Amygdala (tissue), 56 donors: ENCODE measurements around the gene NSMCE1.

Source experiments
- DNase-seq, 56 donors: peaks; one replicate each; lab custom pipeline; 2025; lab: John Stamatoyannopoulos, UW

Gene NSMCE1

GRCh38 chr16:27232901-27233625, 35.5 kb downstream of the NSMCE1 start:
- no peak for DNase-seq

- peak in 24 of 56 donors; percentile 10 to 74 (median 36) for DNase-seq
These were observed 36.3 kb downstream of the NSMCE1 start for GRCh38 chr16:27232061-27232900.

DNA sequence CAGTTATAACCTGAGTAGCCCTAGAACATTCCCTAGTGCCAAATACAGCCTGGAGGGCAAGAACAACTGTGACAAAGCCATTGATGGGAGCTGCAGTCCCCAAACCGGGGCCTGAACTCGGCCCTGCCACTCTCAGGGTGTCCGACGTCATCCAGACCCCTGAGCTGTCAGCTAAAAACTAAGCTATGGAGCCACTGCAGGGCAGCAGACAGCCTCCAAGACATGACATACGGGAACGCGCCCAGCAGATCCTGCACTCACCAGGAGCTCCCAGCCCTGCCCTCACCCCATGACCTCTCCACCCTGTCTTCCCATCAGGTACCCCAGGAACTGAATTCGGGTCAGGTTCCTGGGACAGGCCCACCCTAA, 36.9 kb downstream of the NSMCE1 start:
- no peak for DNase-seq

DNA sequence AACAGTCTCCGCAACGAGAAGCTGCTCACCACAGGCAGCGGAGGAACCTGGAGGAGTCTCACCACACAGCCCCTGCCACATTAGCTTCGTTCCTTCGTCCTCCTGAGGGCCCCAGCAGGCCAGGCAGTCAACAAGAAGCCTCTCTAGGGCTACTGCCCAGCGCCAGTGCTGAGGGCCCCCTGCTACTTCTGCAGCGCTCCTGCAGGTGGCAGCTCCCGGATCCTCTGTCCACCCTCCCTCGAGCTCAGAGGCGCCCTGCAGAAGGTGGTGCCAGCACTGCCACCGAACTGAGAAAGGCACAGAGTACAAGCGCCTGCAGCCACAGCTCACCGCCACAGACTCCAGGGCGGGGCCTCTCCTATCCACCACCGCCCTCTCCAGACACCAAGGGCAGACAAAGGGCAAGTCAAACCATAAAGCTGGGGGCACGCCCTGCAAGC, 38.0 kb downstream of the NSMCE1 start:
- DNase-seq: no peak

DNA sequence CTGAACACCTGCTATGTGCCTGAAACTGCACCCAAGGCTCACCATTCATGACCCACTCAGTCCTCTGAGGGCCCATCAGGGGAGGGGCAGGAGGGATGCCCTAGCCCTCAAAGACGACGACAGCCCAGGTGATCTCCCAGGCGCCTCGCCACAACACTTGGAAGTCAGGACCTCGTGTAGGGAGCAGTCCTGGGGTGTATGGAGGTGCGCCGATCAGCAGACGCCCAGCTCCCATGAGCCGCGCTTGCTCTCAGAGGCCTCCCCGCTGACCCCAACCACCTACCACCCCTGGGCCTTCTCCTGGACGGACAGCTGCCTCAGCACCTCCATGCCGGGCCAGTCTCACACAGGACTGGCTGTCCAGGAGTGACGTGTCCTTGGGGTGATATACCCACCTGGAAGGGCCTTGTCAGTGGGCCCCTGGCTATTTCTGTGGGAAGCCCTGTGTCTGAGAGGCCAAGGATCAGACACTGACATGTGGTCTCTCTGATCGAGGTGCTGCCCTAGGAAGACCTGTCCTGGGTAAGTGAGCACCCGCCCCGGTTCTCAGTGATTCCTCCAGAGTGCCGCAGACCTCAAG, 38.6 kb downstream of the NSMCE1 start:
- no peak for DNase-seq

GRCh38 chr16:27228621-27229501, 39.7 kb downstream of the NSMCE1 start:
- DNase-seq: no peak

DNA sequence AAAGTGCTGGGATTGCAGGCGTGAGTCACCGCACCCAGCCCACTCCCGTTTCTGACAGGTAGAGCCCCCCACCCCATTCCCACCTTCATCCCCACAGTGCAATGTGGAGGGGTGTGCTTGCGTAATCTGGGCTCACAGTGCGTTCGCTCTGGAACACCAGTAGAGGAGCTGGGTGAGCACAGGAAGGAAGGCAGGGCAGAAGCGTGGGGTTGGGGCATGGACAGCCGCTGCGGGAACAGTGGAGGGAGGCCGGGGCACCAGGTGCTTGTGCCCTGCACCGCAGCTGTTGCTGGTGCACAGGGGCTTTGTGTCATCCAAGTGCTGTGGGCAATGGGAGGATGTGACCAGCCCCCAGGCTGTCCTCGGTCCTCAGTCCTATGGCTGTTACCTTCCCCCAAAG, 40.5 kb downstream of the NSMCE1 start:
- no peak for DNase-seq

- no peak for DNase-seq
These were observed 41.4 kb downstream of the NSMCE1 start for GRCh38 chr16:27226976-27227705.

DNA sequence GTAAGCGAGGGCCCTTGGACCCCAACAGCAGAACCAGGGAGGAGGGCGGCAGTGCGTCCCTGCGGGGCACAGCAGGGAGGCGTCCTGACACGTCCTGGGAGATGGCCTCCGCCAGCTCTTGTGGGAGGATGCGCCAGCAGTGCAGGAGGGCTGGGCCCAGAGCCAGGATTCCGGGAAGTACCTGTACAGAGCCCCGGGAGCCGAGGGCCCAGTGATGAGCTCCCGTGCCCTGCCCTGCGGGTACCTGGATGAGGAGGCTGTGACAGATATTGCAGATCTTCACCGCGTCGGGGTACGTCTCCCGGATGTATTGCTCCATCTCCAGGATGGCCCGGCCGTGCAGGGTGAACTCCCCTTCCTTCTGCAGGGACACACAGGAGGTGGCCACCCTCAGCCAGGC, 42.1 kb downstream of the NSMCE1 start:
- DNase-seq: no peak

GRCh38 chr16:27225536-27226360, 42.8 kb downstream of the NSMCE1 start:
- no peak for DNase-seq

DNA sequence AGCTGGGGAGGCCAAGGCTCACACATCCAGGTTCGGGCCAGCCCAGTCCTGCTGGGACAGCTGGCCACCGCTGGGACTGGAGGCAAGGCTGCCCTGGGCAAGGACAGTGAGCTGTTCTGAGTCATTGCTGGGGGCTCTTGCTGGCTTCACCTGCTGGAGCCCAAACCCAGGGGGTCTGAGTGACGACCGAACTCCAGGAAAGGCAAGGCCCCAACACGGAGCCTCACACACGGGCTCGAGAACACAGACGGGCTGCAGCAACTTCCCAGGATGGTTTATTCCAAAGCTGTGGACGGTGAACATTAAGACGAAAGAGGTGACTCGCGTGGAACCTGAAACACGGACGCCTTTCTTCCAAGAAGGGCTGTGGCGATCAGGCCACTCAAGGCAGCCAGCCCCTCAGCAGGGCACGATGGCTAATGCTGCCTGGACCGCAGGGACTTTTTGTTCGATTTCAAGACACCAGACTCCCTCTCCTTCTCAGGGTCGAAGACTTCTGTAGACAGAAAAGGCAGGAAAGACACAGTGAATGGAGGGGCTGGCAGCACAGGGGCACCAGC, 43.8 kb downstream of the NSMCE1 start:
- no peak for DNase-seq

- no peak for DNase-seq
These were observed 44.3 kb downstream of the NSMCE1 start for GRCh38 chr16:27224271-27224737.

GRCh38 chr16:27223701-27224100, 44.9 kb downstream of the NSMCE1 start:
- no peak for DNase-seq

- no peak for DNase-seq
These were observed 45.4 kb downstream of the NSMCE1 start for GRCh38 chr16:27223226-27223610.

DNA sequence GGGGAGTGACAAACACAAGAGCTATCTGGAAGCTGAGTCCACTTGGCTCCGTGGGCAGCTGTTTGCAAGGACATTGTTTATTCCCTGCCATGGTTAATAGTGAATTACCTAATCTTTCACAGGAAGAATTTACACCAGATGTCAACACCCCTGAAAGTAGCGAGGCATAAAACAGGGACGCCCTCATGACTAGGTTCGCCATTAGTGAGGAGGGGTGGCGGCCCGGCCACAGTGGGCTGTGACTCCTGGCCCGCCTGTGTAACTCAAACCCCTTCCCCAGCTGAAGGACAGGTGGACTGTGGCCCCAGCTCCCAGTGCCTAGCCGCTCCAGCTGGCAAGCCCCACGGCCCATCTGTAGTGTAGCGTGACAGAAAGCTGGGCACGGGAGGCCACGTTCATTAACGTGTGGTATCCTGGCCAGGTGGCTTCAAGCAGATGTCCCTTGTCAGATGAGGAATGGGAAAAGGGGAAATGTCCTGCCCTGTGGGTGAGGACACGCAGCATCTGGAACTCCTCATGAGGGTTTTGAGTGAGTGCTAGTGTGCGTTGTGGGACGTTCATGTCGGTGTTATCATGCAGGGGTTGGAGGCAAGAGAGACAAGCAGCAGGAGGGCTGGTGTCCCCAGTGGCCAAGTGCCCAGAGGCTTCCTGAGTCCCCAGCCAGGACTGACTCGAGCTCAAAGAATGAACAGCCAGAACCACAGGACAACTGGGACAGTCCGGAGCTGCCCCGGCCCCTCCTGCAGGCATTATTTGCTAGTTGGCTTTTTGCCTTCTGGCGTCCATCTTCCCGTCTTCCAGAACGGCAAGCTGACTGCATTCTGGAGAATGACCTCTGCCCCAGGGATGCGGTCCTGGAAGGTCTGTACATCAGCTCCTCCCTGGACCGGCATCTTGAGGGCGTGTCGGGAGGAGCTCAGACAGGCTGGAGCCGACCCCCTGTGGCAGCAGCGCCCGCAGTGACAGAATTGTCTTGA, 46.0 kb downstream of the NSMCE1 start:
- DNase-seq: peak in 1 of 56 donors; percentile 22

DNA sequence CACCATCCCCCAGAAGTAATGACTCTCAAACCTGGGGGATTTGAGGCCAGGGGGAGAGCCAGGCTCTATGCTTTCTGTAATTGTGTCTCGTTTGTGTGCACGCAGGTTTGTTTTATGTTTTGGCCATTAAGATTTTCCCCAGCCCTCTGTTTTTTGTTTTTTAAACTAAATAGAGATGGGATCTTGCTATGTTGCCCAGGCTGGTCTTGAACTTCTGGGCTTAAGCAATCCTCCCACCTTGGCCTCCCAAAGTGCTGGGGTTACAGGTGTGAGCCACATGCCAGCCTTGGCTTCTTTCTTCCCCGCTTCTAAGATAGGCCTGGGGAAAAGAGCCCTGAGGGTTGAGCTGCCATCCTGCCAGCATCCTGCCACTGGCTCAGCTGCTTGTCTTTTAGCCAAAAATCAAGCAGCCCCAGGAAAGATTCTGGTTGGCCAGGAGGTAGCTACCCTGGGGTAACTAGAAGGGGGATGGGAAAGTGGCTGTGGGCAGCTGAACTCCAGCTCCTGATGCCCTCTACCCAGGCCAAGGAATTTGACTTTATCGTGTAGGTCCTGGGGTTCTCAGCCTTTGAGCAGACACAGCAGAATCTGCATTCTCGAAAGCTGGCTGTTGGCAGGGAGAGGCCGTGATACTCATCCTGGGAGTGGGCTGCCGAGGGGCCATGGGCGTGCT, 46.9 kb downstream of the NSMCE1 start:
- no peak for DNase-seq

- no peak for DNase-seq
These were observed 47.6 kb downstream of the NSMCE1 start for GRCh38 chr16:27220991-27221390.
